ENCODE results near the gene DMBX1. TPM values are rescaled to one million over a fixed set of nuclear protein-coding genes. Genes with fewer than 3 reads are reported as not detected.

Gene DMBX1
- total and polyA plus RNA-seq, 2 of the 4 experiments (the other 2 are of a cell fraction) = not detected

- ATAC-seq (ENCODE audit: low read depth) = no peak
- H2BK120ac ChIP-seq (ENCODE audit: low read depth, low read length) = no peak overlapping the region
- no peaks in the 10 kb centered on the region for H3K9me3 ChIP-seq (ENCODE audit: control insufficient read depth, insufficient read depth, low read length)
- no peak overlapping the region for H2BK5ac ChIP-seq (ENCODE audit: low read depth, low read length, poor library complexity, severe bottlenecking)
- no peak overlapping the region for H3K18ac ChIP-seq (ENCODE audit: low read depth, low read length)
- no peak overlapping the region for H2AFZ ChIP-seq (replicated peaks; ENCODE audit: low read length, poor library complexity)
- H4K20me1 ChIP-seq (ENCODE audit: insufficient read depth, low read length) = no peaks in the 10 kb centered on the region
- no peak overlapping the region for H3K56ac ChIP-seq (ENCODE audit: extremely low read depth, insufficient read depth, low read length)
- no peak overlapping the region for H3K4me3 ChIP-seq (ENCODE audit: insufficient read depth, low read depth, low read length)
- intact Hi-C loops (cut with micrococcal nuclease) (no loop called here), dilution Hi-C loops (cut with HindIII; ENCODE audit: low sequenced_read_pairs, unreplicated experiment) (no loop called here), in situ Hi-C loops (cut with MboI; ENCODE audit: low sequenced_read_pairs) (no loop called here)
- no peak overlapping the region for H3K9ac ChIP-seq (ENCODE audit: low read depth, low read length)
- no peaks in the 10 kb centered on the region for H3K79me1 ChIP-seq (ENCODE audit: low read depth in 1 of 2, low read length in 2 of 2)
- H3K14ac ChIP-seq (replicated peaks; ENCODE audit: low read depth, low read length) = no peak overlapping the region
- CTCF ChIA-PET = interaction anchor here (1.0 kb wide), 1 partner anchor 89 kb away, joined by 3 read pairs; no protein-coding TSS in a partner anchor
- no TSS peak for BruUV-seq (replicated peaks)
- H4K91ac ChIP-seq (ENCODE audit: insufficient read depth, low read depth, low read length) = no peak overlapping the region
- DNase-seq = no peak
- H3K9me1 ChIP-seq (ENCODE audit: insufficient read depth, low read length) = no peaks in the 10 kb centered on the region; the same call in 1 of the 2 replicates
- POLR2A ChIA-PET (ENCODE audit: unreplicated experiment) = no interaction called here
- no peak overlapping the region for H2BK15ac ChIP-seq (ENCODE audit: low read depth, low read length)
- TF ChIP-seq CEBPB (IDR thresholded peaks at IDR 0.05; ENCODE audit: low read depth, low read length) = no peak
- TF ChIP-seq RAD21 (IDR thresholded peaks at IDR 0.05; ENCODE audit: low read length) = no peak
- TF ChIP-seq POLR2A (IDR thresholded peaks at IDR 0.05; ENCODE audit: low read depth, low read length) = no peak
- TF ChIP-seq FOS (IDR thresholded peaks at IDR 0.05; ENCODE audit: low read depth, low read length) = no peak
- no peak for TF ChIP-seq MXI1 (IDR thresholded peaks at IDR 0.05; ENCODE audit: borderline replicate concordance, low read depth, low read length)
- TF ChIP-seq SMC3 (IDR thresholded peaks at IDR 0.05; ENCODE audit: low read depth, low read length) = no peak
- TF ChIP-seq MAFK (IDR thresholded peaks at IDR 0.05; ENCODE audit: low read depth, low read length) = no peak
- H3K23ac ChIP-seq (ENCODE audit: low read depth, low read length) = no peak overlapping the region
- H3K4me2 ChIP-seq (ENCODE audit: low read depth, low read length) = no peak overlapping the region
- no peak overlapping the region for H3K4ac ChIP-seq (ENCODE audit: low read depth, low read length)
- H4K5ac ChIP-seq (ENCODE audit: low read depth, low read length) = no peak overlapping the region
- H2BK20ac ChIP-seq (ENCODE audit: low read depth, low read length) = no peak overlapping the region
- H2AK9ac ChIP-seq (replicated peaks; ENCODE audit: low read depth, low read length, poor library complexity) = no peak overlapping the region
- 46% methylated on average over 5 of the region's 8 CpGs; no CpG with 5 or more reads in 1 of the 2 experiments for WGBS, 2 experiments (ENCODE audit: extremely low coverage in 2 of 2, insufficient read length in 1 of 2)
- H2AK5ac ChIP-seq (ENCODE audit: low read depth, low read length) = no peak overlapping the region
- no peak overlapping the region for H4K8ac ChIP-seq (ENCODE audit: low read depth in 2 of 2, low read length in 2 of 2)
- peaks cover 71% of the 10 kb centered on the region for H3K27me3 ChIP-seq (ENCODE audit: control insufficient read depth, insufficient read depth, low read length)
- H3K27ac ChIP-seq (ENCODE audit: insufficient read depth, low read length) = no peak overlapping the region
- H3K36me3 ChIP-seq (ENCODE audit: control insufficient read depth, insufficient read depth, low read length) = no peaks in the 10 kb centered on the region
- H3K4me1 ChIP-seq (ENCODE audit: control insufficient read depth, insufficient read depth, low read length) = no peaks in the 10 kb centered on the region
These were observed 30.3 kb upstream of the DMBX1 start for GRCh38 chr1:46459315-46459714.
